HG03066 (cell line): ENCODE data around the gene MAGI1.
"Not testable (repeated sequence)": the region's sequence is repeated elsewhere in the genome, so short reads cannot be mapped to it uniquely, and the experiment has no call there.

Experiments
- ATAC-seq: cut with Tn5 transposase; IDR thresholded peaks from one replicate; pipeline ENCODE4 v1.9.1; 2021; ENCODE audit warnings: low read depth; ENCODE audit not compliant: unreplicated experiment

MAGI1 gene

GRCh38 chr3:65886391-65886790 lies 152.3 kb downstream of the MAGI1 start:
- no peak for ATAC-seq

DNA sequence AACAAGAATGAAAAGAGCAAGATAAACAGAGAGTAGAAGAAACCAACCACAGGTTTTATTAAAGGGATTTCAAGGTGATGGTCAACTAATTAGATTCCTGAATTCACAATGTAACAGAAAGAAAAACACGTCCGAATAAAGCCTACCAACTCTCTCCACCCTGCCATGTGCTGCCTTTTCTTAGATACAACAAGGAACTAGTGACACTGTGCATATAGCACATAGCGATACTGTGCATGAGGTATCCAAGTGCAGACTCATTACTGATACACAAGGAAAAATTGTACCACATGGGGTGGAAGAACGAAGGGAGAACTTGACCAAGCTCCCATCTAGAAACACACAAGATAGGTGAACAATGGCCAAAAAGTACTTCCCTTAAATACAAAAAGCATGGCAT lies 154.6 kb downstream of the MAGI1 start:
- no peak for ATAC-seq

- ATAC-seq: no peak
Observed at GRCh38 chr3:65883613-65884012, 155.1 kb downstream of the MAGI1 start.

GRCh38 chr3:65880350-65880749 lies 158.4 kb downstream of the MAGI1 start:
- no peak for ATAC-seq

GRCh38 chr3:65879372-65879771 lies 159.3 kb downstream of the MAGI1 start:
- no peak for ATAC-seq

DNA sequence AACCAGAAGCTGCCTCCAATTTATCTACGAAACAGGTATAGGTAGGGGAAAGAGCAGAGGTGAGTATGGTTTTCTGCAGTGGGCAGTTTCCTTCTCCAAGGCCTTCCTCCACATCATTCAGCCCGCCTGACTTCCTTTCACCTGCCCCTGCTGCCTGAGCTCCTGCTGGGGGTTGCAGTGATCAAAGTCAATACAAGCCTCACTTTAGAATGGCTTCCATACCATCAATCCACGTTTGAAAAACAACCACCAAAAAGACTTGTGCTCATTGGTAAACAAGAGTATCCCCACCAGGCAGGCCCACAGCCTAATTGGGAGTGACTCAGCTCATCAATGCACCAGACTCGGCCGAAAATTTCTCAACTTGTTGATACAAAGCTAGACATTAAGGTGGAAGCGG lies 159.9 kb downstream of the MAGI1 start:
- ATAC-seq: no peak

- ATAC-seq: no peak
Observed at GRCh38 chr3:65877160-65877559, 161.6 kb downstream of the MAGI1 start.

GRCh38 chr3:65876028-65876420 lies 162.7 kb downstream of the MAGI1 start:
- ATAC-seq: no peak

DNA sequence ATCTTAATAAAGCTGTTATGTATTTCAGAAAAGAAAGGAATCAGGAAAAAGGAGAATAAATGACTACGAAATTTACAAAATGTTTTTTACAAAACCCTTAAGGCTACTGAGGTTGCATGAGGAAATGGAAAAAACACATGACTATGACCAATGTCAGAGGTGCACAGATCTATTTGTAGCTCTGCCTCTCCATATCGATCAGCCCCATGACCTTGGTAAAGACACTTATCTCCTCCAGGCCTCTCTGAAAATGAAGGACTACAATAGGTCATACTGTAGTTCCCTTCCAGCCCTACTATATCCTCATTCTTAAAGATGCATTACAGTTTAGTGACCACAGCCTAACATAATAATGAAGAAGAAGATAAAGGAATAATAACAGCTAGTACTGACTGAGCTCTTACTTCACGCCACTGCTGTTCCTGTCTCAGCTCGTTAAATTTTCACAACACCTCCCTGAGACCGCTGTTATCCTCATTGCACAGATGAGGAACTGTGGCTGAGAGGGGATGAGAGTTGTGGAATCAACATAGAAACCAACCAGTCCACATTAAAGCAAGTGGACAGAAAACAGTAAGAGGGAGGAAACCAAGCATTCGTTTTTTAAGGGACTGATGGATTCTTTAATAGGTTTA lies 163.2 kb downstream of the MAGI1 start:
- ATAC-seq: no peak

GRCh38 chr3:65873869-65874268 lies 164.8 kb downstream of the MAGI1 start:
- no peak for ATAC-seq

GRCh38 chr3:65873028-65873427 lies 165.7 kb downstream of the MAGI1 start:
- no peak for ATAC-seq

- ATAC-seq: no peak
Observed at GRCh38 chr3:65871305-65872141, 167.2 kb downstream of the MAGI1 start.

DNA sequence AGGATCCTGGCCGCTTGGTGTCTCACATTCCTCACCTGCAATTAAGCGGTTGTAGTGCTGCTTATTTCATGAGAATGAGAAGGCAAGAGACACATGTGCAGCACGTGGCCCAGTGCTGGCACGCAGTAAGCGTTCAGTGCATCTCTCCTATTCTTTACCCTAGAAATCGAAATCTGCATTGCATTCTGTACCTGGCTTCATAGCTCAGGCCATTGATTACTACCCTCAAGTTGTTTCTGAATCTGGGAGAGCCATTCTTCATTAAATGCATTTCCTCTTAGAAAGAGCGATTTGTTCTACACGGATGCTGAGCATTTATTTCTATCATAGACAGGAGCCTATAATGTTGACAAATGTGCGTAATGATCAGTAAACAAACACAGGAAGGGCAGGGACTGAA lies 168.9 kb downstream of the MAGI1 start:
- ATAC-seq: no peak

DNA sequence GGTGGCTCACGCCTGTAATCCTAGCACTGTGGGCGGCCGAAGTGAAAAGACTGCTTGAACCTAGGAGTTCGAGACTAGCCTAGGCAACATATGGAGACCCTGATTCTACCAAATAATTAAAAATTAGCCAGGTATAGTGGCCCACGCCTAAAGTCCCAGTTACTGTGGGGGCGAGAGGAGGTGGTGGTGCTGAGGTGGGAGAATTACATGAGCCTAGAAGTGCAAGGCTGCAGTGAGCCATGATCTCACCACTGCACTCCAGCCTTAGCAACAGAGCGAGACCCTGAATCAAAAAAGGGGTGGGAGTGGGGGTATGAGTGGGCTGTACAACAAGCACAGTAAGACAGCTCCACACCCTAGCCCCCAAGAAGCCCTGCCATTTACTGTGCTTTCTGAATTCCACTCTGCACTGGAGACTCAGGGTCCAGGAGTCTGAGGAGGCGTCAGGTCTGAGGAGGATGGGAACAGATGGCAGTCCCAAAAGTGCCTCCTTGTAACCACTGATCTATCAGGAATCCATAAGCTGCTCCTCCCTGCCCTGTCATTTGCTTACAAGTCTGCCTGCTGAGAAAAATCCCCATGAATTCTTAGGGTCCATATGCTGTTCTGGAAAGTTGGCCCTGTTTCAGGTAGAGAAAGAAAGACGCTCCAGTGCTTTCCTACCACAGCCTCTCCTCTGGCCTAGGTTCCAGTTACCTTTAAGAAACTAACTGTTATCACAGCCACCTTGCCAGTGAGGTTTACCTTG lies 171.1 kb downstream of the MAGI1 start:
- no peak for ATAC-seq

- no peak for ATAC-seq
Observed at GRCh38 chr3:65864357-65864904, 174.3 kb downstream of the MAGI1 start.

GRCh38 chr3:65861718-65862117 lies 177.0 kb downstream of the MAGI1 start:
- ATAC-seq: no peak

DNA sequence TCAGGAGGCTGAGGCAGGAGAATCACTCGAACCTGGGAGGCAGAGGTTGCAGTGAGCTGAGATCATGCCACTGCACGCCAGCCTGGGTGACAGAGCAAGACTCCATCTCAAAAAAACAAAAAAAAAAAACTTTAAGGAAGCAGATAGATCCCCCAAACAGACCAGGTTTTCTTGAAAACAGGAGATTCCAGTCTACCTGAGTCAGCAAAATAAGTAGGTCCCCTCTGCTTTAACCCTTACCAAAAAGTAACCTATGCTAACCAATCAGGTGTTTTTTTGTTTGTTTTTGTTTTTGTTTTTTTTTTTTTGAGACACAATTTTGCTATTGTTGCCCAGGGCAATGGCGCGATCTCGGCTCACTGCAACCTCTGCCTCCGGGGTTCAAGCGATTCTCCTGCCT lies 179.1 kb downstream of the MAGI1 start:
- not testable (repeated sequence) for ATAC-seq

GRCh38 chr3:65858749-65859148 lies 180.0 kb downstream of the MAGI1 start:
- ATAC-seq: no peak

DNA sequence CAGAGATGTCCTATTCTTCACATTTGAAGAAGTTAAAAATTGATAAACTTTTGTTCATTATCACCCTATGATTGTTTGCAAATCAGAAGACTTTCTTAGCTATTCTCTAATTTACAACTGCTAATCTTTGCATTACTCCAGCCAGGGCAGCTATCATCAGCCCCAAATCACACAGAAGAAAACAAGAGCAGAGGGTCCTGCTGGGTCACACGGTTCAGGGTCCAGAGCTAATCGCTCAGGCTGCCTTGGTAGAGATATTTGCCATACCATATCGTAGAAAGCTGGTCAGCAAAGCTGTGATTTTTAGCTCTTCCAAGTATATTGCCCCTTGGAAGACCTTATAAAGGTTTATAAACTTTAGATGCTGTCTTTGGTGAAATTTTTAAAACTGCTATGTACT lies 181.4 kb downstream of the MAGI1 start:
- ATAC-seq: no peak

DNA sequence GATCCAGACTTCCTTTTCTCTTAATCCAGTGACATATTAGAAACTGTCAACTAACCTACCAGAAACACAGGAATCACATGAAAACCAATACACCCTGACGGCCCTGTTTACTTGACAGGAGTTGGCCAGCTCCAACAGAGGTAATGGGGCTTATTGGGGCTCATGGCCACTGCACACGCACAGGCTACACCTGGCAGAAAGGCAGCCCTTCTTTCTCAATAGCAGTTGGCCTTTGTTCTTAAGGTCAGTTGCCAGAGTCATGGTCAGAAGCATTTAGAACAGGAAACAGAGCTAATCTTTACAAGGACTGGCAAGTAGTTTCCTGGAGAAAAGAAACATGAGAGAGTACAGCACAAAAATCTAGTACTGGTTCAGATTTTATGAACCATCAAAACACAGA lies 181.8 kb downstream of the MAGI1 start:
- ATAC-seq: no peak

DNA sequence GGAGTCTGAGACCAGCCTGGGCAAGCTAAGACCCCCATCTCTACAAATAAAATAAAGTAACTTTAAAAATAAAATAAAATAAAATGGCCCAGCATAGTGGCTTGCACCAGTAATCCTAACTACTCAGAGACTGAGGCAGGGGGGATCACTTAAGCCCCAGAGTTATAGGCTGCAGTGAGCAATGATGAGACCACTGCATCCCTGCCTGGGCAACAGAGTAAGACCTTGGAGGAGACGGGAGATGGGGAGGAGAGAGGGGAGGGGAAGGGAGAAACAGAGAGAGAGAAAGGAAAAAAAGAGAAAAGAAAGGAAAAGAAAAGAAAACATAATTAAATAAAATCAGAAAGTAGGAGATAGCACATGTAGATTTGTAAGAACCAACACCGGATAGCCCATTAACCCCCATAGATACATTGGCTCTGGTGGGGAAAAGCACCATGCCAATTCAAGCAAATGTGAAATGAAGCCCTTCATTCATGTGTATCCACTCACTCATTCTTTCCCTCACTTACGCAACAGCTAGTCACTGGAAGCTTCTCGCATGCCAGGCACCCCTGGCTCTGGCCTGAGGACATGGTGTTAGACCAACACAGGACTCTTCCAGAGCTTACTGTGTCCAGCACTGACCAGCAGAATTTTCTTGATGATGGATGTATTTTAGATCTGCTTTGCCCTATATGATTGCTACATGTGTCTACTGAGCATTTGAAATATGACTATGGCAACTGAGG lies 183.2 kb downstream of the MAGI1 start:
- ATAC-seq: no peak
